G401 (cell line): ENCODE results near the gene ANXA3. TPM values are rescaled to one million over a fixed set of nuclear protein-coding genes. Genes with fewer than 3 reads are reported as not detected.
"Not testable (repeated sequence)": the region's sequence is repeated elsewhere in the genome, so short reads cannot be mapped to it uniquely, and the experiment has no call there.

ENCODE experiments used
- DNase-seq: peaks from one replicate; pipeline ENCODE4 v3.0.0-alpha.2; 2015; ENCODE audit warnings: low spot score
- in situ Hi-C: cut with HindIII; loops from 2 replicates; pipeline ENCODE4 v1.10.0; 2016; ENCODE audit warnings: low sequenced_read_pairs, mixed read lengths
- total RNA-seq: library from RNA; depleted of rRNA; stranded (reverse); fragments of >200 nt; shearing (Covaris generic); gene quantifications from 2 replicates; pipeline ENCODE4 v1.2.3, GENCODE V29; 2014; rRNA removed

The ANXA3 gene
- 0.18 TPM in 1 of 2 replicates, not detected in the other for total RNA-seq

GRCh38 chr4:78551420-78552351, at the start of gene ANXA3:
ANXA3 (plus strand) TSS chr4:78551770; CDS start chr4:78554474, 2,704 bp downstream.
- DNase-seq: no peak
- in situ Hi-C loops: no loop called here

GRCh38 chr4:78506260-78506659, 45.3 kb upstream of the ANXA3 start:
- DNase-seq, in situ Hi-C loops: not testable (repeated sequence)

GRCh38 chr4:78509043-78509442, 42.5 kb upstream of the ANXA3 start:
- in situ Hi-C loops: no loop called here
- no peak for DNase-seq

GRCh38 chr4:78510108-78510507, 41.5 kb upstream of the ANXA3 start:
- DNase-seq: no peak
- in situ Hi-C loops: no loop called here

- in situ Hi-C loops: no loop called here
Measured at GRCh38 chr4:78510681-78511080, 40.9 kb upstream of the ANXA3 start.

GRCh38 chr4:78512357-78512920, 39.1 kb upstream of the ANXA3 start:
- in situ Hi-C loops: no loop called here
- DNase-seq: no peak

More at GRCh38 chr4:78510681-78511080, 40.9 kb upstream of the ANXA3 start:
- DNase-seq: no peak

- in situ Hi-C loops: no loop called here
- DNase-seq: no peak
Measured at GRCh38 chr4:78513411-78513975, 38.1 kb upstream of the ANXA3 start.

- peak; percentile 11 for DNase-seq
- in situ Hi-C loops: no loop called here
Measured at GRCh38 chr4:78517050-78517652, 34.4 kb upstream of the ANXA3 start.

GRCh38 chr4:78518561-78518960, 33.0 kb upstream of the ANXA3 start:
- DNase-seq: no peak
- in situ Hi-C loops: no loop called here

GRCh38 chr4:78519962-78520361, 31.6 kb upstream of the ANXA3 start:
- in situ Hi-C loops: no loop called here
- DNase-seq: no peak

GRCh38 chr4:78520808-78521226, 30.8 kb upstream of the ANXA3 start:
- no peak for DNase-seq
- in situ Hi-C loops: no loop called here

GRCh38 chr4:78524009-78524408, 27.6 kb upstream of the ANXA3 start:
- in situ Hi-C loops: no loop called here
- no peak for DNase-seq

- in situ Hi-C loops: no loop called here
Measured at GRCh38 chr4:78525559-78525958, 26.0 kb upstream of the ANXA3 start.

GRCh38 chr4:78527103-78527502, 24.5 kb upstream of the ANXA3 start:
- in situ Hi-C loops: no loop called here
- no peak for DNase-seq

More at GRCh38 chr4:78525559-78525958, 26.0 kb upstream of the ANXA3 start:
- DNase-seq: no peak

- no peak for DNase-seq
- in situ Hi-C loops: no loop called here
Measured at GRCh38 chr4:78527555-78527954, 24.0 kb upstream of the ANXA3 start.

- in situ Hi-C loops: no loop called here
- no peak for DNase-seq
Measured at GRCh38 chr4:78528327-78528726, 23.2 kb upstream of the ANXA3 start.

- DNase-seq: no peak
- in situ Hi-C loops: no loop called here
Measured at GRCh38 chr4:78529569-78530209, 21.9 kb upstream of the ANXA3 start.

- no peak for DNase-seq
- in situ Hi-C loops: no loop called here
Measured at GRCh38 chr4:78532046-78532445, 19.5 kb upstream of the ANXA3 start.

GRCh38 chr4:78533854-78534253, 17.7 kb upstream of the ANXA3 start:
- no peak for DNase-seq
- in situ Hi-C loops: no loop called here
